Esophagus muscularis mucosa (tissue), 4 donors: ENCODE results near the gene DPYD. TPM values are rescaled to one million over a fixed set of nuclear protein-coding genes. Genes with fewer than 3 reads are reported as not detected.

Experiments used
- DNase-seq: peaks from one replicate; pipeline ENCODE4 v3.0.0-alpha.2; 2017; ENCODE audit errors: extremely low spot score
- H3K27ac ChIP-seq, 4 donors: fragments of 200-600 bp; sonication (generic); replicated peaks in 1 of 4; 1 replicate in 3 of 4; 2 replicates in 1 of 4; pipeline ENCODE4 v1.5.1; 2016 to 2019; ENCODE audit warnings: mild to moderate bottlenecking in 1 of 4
- H3K27me3 ChIP-seq, 4 donors: fragments of 200-600 bp; sonication (generic); one replicate each; pipeline versions ENCODE4 v1.5.1 to v1.6.0; 2016 to 2019
- H3K36me3 ChIP-seq, 4 donors: fragments of 200-600 bp; sonication (generic); one replicate each; pipeline ENCODE4 v1.5.1; 2016 to 2019
- H3K4me1 ChIP-seq, 4 donors: fragments of 200-600 bp; sonication (generic); one replicate each; pipeline ENCODE4 v1.5.1; 2016 to 2019
- H3K4me3 ChIP-seq, 4 donors: fragments of 200-600 bp; sonication (generic); 1 replicate in 2 of 4; 2 replicates in 2 of 4; pipeline ENCODE4 v1.5.1; 2016 to 2019; ENCODE audit warnings: mild to moderate bottlenecking in 4 of 4, moderate library complexity in 1 of 4
- H3K9me3 ChIP-seq, 4 donors: fragments of 200-600 bp; sonication (generic); 1 replicate in 3 of 4; 2 replicates in 1 of 4; pipeline ENCODE4 v1.5.1; 2016 to 2019
- EP300 ChIP-seq: sonication (generic); formaldehyde crosslinking; IDR thresholded peaks from one replicate; pipeline ENCODE4 v1.6.1; 2017; ENCODE audit warnings: antibody characterized with exemption
- POLR2A ChIP-seq: fragments of 450-650 bp; IDR thresholded peaks from one replicate; pipeline ENCODE4 v1.6.1; 2017; ENCODE audit warnings: antibody characterized with exemption, moderate library complexity, mild to moderate bottlenecking, low read depth
- POLR2AphosphoS5 ChIP-seq, 2 donors: sonication (generic); formaldehyde crosslinking; IDR thresholded peaks; one replicate each; pipeline ENCODE4 v1.6.1; 2017; ENCODE audit warnings: antibody characterized with exemption in 2 of 2
- WGBS: methylation state at CpG from one replicate; pipeline ENCODE4 v1.1.5; 2018; 5-methylcytosine and 5-hydroxymethylcytosine counted together
- intact Hi-C: fragments of 100-400 bp; cut with DNase I; formaldehyde crosslinking; loops from one replicate; pipeline ENCODE4 v1.15.1; 2023
- total RNA-seq, 4 donors: library from RNA; depleted of rRNA; stranded (reverse); fragments of >200 nt; gene quantifications; one replicate each; pipeline versions ENCODE4 v1.1.0 to v1.2.1, GENCODE V29; 2016
- TF ChIP-seq, protein P1 (sequence below), 3 experiments: fragments of 200-600 bp in 2 of 3; fragments of 450-650 bp in 1 of 3; sonication (generic) in 2 of 3; IDR thresholded peaks; one replicate each; pipeline ENCODE4 v1.5.1; 2017 to 2019; ENCODE audit warnings: antibody characterized with exemption in 3 of 3, mild to moderate bottlenecking in 2 of 3, moderate library complexity in 1 of 3

The DPYD gene
- total RNA-seq, 4 donors from 2014 or later = 31.1 to 36.6 (median 31.7) TPM

DNA sequence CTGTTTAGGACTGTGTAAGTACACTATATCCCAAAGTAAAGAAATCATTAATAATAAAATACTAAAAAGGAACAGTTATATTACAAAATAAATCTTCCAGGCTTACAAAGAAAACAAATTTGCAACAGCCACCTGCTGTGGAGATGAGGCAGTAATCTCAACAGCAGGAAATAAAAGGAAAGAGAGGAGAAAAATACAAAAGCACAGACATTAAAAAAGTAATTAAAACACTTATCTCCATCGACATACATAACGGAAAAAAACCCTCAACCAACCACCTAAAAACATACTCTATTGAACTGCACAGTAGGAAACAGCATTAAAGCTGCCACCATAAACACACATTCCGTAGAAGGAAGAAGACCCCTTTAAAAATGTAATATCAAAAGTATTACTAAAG, 317.6 kb downstream of the DPYD start:
- H3K36me3 ChIP-seq = no peaks in the 10 kb centered on the region
- 96% methylated on average over 3 of the region's 3 CpGs for WGBS
- no peaks in the 10 kb centered on the region for H3K27me3 ChIP-seq
- H3K9me3 ChIP-seq = no peaks in the 10 kb centered on the region
- H3K4me3 ChIP-seq = no peak overlapping the region
- DNase-seq = no peak
- intact Hi-C loops = no loop called here
- TF ChIP-seq POLR2AphosphoS5 (IDR thresholded peaks at IDR 0.05) = no peak
- H3K4me1 ChIP-seq = no peaks in the 10 kb centered on the region
- no peak overlapping the region for H3K27ac ChIP-seq

GRCh38 chr1:97599447-97599846, 321.4 kb downstream of the DPYD start:
- no peaks in the 10 kb centered on the region for H3K4me1 ChIP-seq
- 100% methylated on average over 1 of the region's 2 CpGs for WGBS
- no peak for TF ChIP-seq POLR2AphosphoS5 (IDR thresholded peaks at IDR 0.05)
- no peak for TF ChIP-seq EP300
- no peak for DNase-seq
- no peaks in the 10 kb centered on the region for H3K9me3 ChIP-seq
- H3K27me3 ChIP-seq = no peaks in the 10 kb centered on the region
- H3K27ac ChIP-seq = no peak overlapping the region
- intact Hi-C loops = no loop called here
- peaks cover 0 to 7% (median 0%) of the 10 kb centered on the region in 4 donors for H3K36me3 ChIP-seq
- no peak overlapping the region for H3K4me3 ChIP-seq

DNA sequence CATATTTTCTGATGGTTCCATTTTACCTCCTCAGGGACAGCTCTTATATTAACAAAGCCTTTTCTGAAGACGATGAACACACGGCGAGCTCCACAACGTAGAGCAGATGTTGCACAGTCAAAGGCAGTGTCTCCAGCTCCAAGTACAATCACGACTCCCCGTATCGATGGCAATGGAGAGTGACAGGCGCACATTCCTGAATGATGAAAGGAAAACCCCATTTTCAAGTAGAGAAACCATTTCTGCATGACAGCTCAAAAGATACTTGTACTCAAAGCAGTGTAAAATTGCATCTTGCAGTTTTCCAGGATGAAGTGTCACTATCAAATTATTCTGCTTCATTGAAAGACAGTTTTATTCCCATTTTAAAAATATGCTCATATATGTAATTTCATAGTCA, 327.6 kb downstream of the DPYD start:
- H3K4me1 ChIP-seq = no peaks in the 10 kb centered on the region
- no peak overlapping the region for H3K4me3 ChIP-seq
- no peak for DNase-seq
- no peak overlapping the region for H3K27ac ChIP-seq
- 89% methylated on average over 8 of the region's 8 CpGs for WGBS
- intact Hi-C loops = no loop called here
- no peaks in the 10 kb centered on the region for H3K9me3 ChIP-seq
- H3K27me3 ChIP-seq = no peaks in the 10 kb centered on the region
- TF ChIP-seq EP300 (no peak), POLR2A (no peak), POLR2AphosphoS5 (IDR thresholded peaks at IDR 0.05) (no peak)
- TF ChIP-seq, protein P1, sequence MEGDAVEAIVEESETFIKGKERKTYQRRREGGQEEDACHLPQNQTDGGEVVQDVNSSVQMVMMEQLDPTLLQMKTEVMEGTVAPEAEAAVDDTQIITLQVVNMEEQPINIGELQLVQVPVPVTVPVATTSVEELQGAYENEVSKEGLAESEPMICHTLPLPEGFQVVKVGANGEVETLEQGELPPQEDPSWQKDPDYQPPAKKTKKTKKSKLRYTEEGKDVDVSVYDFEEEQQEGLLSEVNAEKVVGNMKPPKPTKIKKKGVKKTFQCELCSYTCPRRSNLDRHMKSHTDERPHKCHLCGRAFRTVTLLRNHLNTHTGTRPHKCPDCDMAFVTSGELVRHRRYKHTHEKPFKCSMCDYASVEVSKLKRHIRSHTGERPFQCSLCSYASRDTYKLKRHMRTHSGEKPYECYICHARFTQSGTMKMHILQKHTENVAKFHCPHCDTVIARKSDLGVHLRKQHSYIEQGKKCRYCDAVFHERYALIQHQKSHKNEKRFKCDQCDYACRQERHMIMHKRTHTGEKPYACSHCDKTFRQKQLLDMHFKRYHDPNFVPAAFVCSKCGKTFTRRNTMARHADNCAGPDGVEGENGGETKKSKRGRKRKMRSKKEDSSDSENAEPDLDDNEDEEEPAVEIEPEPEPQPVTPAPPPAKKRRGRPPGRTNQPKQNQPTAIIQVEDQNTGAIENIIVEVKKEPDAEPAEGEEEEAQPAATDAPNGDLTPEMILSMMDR (IDR thresholded peaks at IDR 0.05) = no peak
- H3K36me3 ChIP-seq = peaks cover 0 to 25% (median 9%) of the 10 kb centered on the region in 4 donors

GRCh38 chr1:97588772-97589171, 332.1 kb downstream of the DPYD start:
- intact Hi-C loops = no loop called here
- TF ChIP-seq POLR2A = no peak
- TF ChIP-seq, protein P1 (IDR thresholded peaks at IDR 0.05) = no peak
- TF ChIP-seq POLR2AphosphoS5 (IDR thresholded peaks at IDR 0.05) = no peak
- no peak for TF ChIP-seq EP300
- peaks cover 0 to 30% (median 6%) of the 10 kb centered on the region in 4 donors for H3K36me3 ChIP-seq

DNA sequence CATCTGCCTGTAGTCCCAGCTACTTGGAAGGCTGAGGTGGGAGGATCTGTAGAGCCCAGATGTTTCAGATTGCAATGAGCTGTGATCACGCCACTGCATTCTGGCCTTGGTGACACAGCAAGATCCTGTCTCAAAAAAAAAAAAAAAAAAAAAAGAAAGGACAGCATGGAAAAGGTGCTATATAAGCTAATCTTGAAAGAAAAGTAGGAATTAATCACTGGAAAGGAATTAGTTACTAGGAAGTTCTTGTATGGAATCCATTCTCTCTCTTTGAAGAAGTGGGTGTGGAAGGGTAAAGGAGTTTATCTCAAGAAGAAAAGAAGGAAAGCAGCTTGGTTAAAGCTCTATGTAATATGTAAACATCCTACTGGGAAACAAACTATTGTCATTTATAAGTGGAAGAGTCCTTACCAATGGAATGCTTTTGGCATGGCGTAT, 339.2 kb downstream of the DPYD start:
- no peak for DNase-seq
- WGBS = 100% methylated on average over 2 of the region's 2 CpGs
- no peaks in the 10 kb centered on the region for H3K4me1 ChIP-seq
- H3K9me3 ChIP-seq = no peaks in the 10 kb centered on the region
- no peaks in the 10 kb centered on the region for H3K27me3 ChIP-seq
- H3K36me3 ChIP-seq = no peaks in the 10 kb centered on the region
- no peak overlapping the region for H3K27ac ChIP-seq
- TF ChIP-seq POLR2AphosphoS5 (IDR thresholded peaks at IDR 0.05) (no peak), EP300 (no peak), POLR2A (no peak)
- TF ChIP-seq, protein P1 (IDR thresholded peaks at IDR 0.05) = no peak
- intact Hi-C loops = no loop called here
- H3K4me3 ChIP-seq = no peak overlapping the region

More at GRCh38 chr1:97588772-97589171, 332.1 kb downstream of the DPYD start:
- DNase-seq = no peak
- H3K4me3 ChIP-seq = no peak overlapping the region
- H3K27me3 ChIP-seq = no peaks in the 10 kb centered on the region
- no peak overlapping the region for H3K27ac ChIP-seq
- H3K4me1 ChIP-seq = no peaks in the 10 kb centered on the region
- H3K9me3 ChIP-seq = no peaks in the 10 kb centered on the region

- Histone ChIP-seq H3K9me3 (no peaks in the 10 kb centered on the region), H3K4me1 (peaks cover 0 to 6% (median 2%) of the 10 kb centered on the region in 4 donors), H3K27ac (no peak overlapping the region), H3K4me3 (no peak overlapping the region), H3K36me3 (no peaks in the 10 kb centered on the region), H3K27me3 (no peaks in the 10 kb centered on the region)
- TF ChIP-seq POLR2AphosphoS5 (IDR thresholded peaks at IDR 0.05) = no peak
- TF ChIP-seq, protein P1 (IDR thresholded peaks at IDR 0.05) = no peak
- TF ChIP-seq EP300 = no peak
- no peak for TF ChIP-seq POLR2A
- DNase-seq = no peak
- WGBS = 99% methylated on average over 4 of the region's 4 CpGs
- intact Hi-C loops = no loop called here
These were observed 343.2 kb downstream of the DPYD start for GRCh38 chr1:97577613-97578012.
